Measurements from ENCODE around the gene ST6GALNAC3.

Gene ST6GALNAC3

DNA sequence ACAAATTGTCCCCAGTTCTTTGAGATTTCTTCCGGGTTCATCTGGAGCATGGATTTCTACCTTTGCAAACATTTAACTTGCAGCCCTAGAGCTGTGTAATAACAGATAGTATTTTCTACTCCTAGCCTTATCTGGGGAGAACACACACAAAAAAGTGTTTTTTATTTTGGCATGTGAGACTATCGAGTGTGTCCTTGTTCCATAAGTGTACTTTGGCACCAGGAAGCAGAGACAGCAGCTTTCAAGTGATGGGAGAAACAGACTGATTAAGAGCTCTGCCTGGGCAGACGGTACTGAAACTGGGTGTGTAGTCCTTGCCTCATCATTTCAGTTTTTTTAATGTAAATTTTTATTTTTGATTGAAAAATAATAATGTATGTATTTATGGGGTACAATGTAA lies 297.4 kb downstream of the ST6GALNAC3 start:
- no peak for DNase-seq

DNA sequence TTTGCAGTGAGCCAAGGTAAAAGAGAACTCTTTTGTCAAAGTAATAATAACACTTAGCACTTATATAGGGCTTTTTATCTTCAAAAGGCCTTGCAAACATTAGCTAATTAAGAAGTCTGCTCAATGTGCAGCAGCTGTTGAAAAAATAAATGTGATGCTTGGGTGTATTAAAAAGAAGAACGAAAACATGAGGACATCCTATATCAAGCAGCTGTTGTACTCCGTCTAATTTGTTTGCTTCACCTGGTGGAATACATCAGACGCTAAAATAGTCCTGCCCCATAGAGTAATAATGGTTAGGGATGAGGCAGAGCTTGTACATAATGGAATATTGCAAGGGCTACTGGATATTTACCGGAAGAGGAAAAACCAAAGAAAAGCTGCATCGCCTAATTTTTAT lies 299.5 kb downstream of the ST6GALNAC3 start:
- DNase-seq = no peak

- DNase-seq = no peak
Measured at GRCh38 chr1:76377247-76377646, 302.7 kb downstream of the ST6GALNAC3 start.

DNA sequence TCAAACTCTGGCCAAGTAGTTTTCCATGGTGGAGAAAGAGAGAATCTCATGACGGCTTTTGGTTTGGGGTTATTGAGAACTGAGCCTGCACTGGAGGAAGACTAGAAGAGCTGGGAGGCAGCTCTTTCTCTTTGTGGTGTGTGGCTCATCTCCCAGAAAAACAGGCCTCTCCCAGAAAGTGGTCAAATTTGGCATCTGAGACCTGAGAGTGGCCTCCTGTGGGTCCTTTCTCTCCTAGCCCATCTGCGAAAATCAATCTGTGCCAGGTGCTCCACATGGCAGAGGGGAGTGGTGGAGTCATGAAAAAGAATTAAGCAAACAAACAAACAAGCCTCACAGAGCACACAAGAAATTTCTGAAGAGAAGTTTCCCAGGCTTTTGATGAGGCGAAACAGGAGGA lies 305.0 kb downstream of the ST6GALNAC3 start:
- DNase-seq = no peak

DNA sequence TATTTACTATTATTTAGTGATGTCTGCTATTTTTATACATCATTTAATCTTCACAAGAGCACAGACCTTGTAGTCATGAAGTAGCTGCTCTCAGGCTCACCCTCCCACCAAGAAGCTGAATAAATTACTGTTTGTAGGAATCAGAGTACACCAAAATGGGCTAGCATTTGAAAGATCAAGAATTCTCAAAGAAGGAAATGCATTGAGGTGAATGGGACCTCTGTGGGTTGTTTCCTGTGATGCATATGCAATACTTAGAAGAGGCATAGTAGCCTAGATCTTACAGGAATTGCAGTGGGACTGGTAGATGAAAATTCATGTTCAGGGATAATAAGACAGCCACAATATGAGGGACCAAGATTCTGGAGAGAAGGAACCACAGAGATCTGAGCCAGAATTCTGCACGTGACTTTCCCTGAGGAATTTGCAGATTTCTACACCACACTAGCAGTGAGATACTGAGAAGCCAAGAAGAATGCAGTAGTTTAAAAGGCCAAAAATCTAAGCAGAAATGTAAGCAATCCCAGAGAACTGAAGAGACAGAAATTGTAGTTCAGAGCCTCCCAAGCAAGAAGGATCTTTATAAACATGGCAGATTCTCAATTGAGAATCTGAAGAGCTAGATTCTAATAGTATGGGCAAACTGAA lies 307.0 kb downstream of the ST6GALNAC3 start:
- peak; percentile 35 for DNase-seq

GRCh38 chr1:76388261-76388660 lies 313.7 kb downstream of the ST6GALNAC3 start:
- DNase-seq = no peak

- DNase-seq = no peak
Measured at GRCh38 chr1:76390456-76390855, 315.9 kb downstream of the ST6GALNAC3 start.

GRCh38 chr1:76395059-76395458 lies 320.5 kb downstream of the ST6GALNAC3 start:
- DNase-seq = no peak

DNA sequence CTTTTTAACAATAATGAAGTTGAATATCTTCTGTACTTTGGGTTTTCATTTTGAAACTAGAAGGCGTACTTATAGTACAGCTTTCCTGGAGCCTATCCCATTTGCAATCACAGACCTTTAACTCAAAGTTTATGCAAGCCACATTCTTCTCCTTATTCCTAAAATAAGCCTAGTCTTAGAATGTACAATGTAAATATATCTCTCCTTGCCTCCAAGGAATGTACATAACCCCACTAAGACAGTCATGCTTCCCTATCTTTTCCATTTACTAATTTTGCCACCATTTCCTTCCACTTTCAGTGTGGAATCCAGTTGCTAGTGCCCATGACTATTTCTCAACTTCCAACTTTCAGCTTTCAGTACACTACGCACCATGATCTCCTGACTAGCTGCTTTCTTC lies 327.6 kb downstream of the ST6GALNAC3 start:
- no peak for DNase-seq

- DNase-seq = no peak
Measured at GRCh38 chr1:76408303-76408702, 333.8 kb downstream of the ST6GALNAC3 start.

DNA sequence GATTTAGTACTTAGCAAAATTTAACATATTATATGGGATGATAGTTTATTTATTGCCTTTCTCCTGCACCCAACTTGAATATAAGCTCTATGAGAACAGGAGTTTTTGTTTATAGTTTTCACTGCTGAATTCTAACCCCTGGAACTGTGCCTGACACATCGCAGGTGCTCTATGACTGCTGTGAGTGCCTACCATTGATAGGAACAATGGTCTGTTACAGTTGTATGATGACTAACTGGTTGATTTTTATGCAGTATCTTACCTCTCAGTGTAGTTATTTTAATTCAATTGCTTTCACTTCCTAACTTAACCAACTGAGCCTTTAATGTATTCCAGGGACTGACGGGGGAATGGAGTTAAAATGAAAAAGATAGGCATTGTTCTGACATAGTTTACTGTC lies 336.0 kb downstream of the ST6GALNAC3 start:
- DNase-seq = no peak

DNA sequence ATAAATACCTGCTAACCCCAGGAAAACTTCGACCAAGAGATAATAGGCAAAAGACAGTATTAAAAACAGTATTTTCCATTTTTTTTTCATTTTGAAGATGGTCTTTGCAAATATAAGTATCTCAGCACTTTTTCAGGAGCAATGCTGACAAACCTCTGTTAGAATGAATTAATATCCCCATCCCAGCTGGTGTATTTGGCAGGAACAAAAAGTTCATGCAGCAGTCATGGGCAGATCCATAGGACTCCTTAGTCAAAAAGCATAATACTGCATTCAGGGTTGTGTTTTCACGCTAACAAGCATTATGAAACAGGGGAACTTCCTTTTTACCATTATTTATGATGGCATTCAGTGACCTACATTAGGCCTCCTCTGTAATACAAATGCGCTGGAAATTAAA lies 344.0 kb downstream of the ST6GALNAC3 start:
- peak; percentile 26 for DNase-seq

DNA sequence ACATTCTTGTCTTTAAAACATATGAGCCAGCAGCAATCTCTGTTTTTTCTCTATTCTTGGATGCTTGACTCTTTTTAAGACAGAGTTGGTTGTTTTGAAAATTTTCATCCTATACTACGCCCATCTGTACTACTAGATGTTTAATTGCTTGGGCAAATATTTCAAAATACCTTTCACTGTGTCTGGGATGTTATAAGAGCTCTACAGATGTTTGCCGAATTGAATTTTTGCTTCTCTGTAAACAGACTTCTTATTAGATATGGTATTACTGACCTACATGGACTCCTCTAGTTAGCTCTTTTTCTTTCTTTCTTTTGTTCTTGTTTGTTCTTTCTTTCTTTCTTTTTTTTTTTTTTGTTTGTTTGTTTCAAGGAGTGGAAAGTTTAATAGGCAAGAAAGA lies 345.1 kb downstream of the ST6GALNAC3 start:
- no peak for DNase-seq

GRCh38 chr1:76425201-76426145 lies 350.9 kb downstream of the ST6GALNAC3 start:
- DNase-seq = no peak

- no peak for DNase-seq
Measured at GRCh38 chr1:76426606-76427005, 352.1 kb downstream of the ST6GALNAC3 start.

DNA sequence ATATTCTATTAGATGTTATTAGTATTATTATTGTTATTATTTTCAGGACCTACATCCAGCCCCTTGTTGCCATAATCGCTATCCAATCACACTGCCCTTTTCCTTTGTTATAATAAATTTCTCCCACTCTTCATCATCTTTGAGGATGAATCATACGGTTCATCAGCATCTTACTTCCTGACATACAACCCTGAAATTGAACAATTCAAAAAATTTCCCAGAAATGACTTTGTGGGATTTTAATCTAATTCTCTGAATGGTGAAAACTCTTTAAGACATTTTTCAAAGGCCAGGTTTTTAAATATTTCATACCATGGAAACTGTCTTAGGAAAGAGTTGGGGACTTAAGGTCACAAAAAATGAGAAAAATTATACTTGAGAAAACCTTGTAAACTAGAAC lies 353.5 kb downstream of the ST6GALNAC3 start:
- no peak for DNase-seq

GRCh38 chr1:76430531-76430930 lies 356.0 kb downstream of the ST6GALNAC3 start:
- DNase-seq = no peak

DNA sequence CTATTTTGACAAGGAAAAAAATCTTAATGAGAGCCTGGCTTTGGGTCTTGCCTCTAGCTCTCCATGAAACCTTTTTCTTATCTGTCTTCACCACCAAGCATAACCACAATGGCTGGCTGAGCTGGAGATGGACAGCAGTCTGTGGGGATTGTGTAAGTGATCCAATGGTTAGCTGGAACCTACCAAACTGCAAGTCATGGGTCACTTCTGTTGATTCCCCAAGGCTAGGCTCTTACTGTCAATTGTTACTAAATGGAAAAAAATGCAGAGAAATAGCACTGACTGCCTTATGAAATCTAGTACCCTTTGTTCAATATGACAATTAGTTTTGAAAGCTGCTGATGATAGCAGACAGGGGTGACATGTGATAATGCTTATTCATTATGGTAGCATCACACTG lies 359.0 kb downstream of the ST6GALNAC3 start:
- no peak for DNase-seq

GRCh38 chr1:76443217-76443616 lies 368.7 kb downstream of the ST6GALNAC3 start:
- DNase-seq = no peak

- DNase-seq = no peak
Measured at GRCh38 chr1:76444773-76445172, 370.2 kb downstream of the ST6GALNAC3 start.

GRCh38 chr1:76450229-76450628 lies 375.7 kb downstream of the ST6GALNAC3 start:
- no peak for DNase-seq

DNA sequence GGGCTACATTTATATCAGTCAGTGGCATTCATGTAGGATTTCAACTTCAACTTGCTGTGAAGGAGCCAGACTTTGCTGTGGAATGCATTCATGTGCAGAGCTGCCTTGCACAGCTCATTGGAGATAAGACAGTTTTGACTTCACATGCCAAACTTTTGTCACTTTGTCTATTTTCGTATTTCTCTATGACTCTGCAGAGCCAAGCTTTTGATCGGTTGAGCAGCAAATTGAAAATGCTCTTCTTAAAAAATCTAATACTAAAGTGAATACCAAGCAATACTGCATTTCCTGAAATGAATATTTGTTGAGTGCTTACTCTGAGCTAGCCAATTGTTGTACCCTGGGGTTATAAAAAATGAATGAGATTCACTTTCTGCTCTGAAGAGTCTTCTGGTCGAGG lies 388.7 kb downstream of the ST6GALNAC3 start:
- DNase-seq = no peak

GRCh38 chr1:76463849-76464248 lies 389.3 kb downstream of the ST6GALNAC3 start:
- no peak for DNase-seq

DNA sequence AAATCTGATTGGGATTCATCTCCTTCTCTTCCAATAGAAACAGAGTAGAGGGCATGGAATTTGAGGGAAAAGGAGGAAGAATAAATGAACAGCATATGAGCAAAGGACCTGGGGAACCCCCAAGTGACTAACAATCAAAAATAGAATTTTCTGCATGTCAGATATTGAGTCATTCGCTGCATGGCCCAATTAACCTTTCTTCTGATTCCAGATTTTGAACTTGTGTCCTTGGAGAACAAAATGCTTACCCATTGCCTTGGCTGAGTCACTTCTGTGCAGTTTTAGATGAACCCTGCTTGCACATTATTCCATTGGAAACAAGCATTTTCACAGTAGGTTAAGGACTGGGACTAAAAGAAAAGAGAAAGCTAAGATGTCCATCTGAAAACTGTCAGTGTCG lies 390.5 kb downstream of the ST6GALNAC3 start:
- no peak for DNase-seq

All from right hindlimb (tissue), 1 donor.